ENCODE data around the gene AQP12B. TPM values are rescaled to one million over a fixed set of nuclear protein-coding genes. Genes with fewer than 3 reads are reported as not detected.

The AQP12B gene
- total RNA-seq, 1 experiment from 2014 or later: not detected

DNA sequence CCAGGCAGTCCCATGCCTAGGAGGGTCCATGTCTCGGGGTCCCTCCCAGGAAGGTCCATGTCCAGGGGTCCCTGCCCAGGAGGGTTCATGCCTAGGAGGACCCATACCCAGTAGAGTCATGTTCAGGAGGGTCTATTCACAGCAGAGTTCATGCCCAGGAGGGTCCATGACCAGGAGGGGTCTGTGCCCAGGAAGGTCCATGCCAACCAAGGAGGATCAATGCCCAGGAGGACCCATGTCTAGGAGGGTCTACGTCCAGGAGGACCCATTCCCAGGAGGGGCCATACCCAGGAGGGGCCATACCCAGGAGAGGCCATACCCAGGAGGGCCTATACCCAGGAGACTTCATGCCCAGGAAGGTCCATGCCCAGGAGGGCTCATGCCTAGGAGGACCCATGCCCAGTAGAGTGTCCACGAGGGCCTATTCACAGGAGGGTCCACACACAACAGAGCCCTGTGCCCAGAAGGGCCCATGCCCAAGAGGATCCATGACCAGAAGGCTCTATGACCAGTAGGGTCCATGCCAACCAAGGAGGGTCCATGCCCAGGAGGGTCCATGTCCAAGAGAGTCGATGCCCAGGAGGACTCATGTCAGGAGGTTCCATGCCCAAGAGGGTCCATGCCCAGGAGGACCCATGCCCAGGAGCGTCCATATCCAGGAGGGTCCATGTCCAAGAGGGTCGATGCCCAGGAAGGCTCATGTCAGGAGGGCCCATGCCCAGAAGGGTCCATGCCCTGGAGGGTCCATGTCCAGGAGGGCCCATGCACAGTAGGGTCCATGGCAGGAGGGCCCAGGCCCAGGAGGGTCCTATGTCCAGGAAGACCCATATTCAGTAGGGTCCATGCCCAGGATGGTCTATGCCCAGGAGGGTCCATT, 47.3 kb downstream of the AQP12B start:
- Histone ChIP-seq H3K4ac (ENCODE audit: low read depth, low read length) (no peak overlapping the region), H2AK5ac (ENCODE audit: insufficient read length, low read length) (no peak overlapping the region), H2BK5ac (ENCODE audit: insufficient read length, low read length) (no peak overlapping the region), H3K79me1 (ENCODE audit: insufficient read depth, low read depth, low read length, poor library complexity, severe bottlenecking) (no peaks in the 10 kb centered on the region), H3K27me3 (ENCODE audit: insufficient read depth, low read length) (no peaks in the 10 kb centered on the region; the same call in 1 of the 2 replicates), H4K5ac (ENCODE audit: insufficient read length, low read depth, low read length) (no peak overlapping the region), H3K9ac (ENCODE audit: extremely low read depth, insufficient read length, low read length) (no peak overlapping the region), H4K8ac (replicated peaks; ENCODE audit: insufficient read length, low read depth, low read length) (no peak overlapping the region), H3T11ph (ENCODE audit: low read length) (no peak overlapping the region), H2AFZ (ENCODE audit: low read length) (no peak overlapping the region), H2BK120ac (ENCODE audit: low read depth, low read length, poor library complexity, severe bottlenecking) (no peak overlapping the region), H3K27ac (ENCODE audit: insufficient read length, low read depth, low read length) (no peak overlapping the region), H3K23me2 (ENCODE audit: insufficient read length, low read depth, low read length, poor library complexity, severe bottlenecking) (no peaks in the 10 kb centered on the region), H2BK15ac (ENCODE audit: low read depth, low read length) (no peak overlapping the region), H3K4me1 (ENCODE audit: insufficient read depth, low read length) (no peaks in the 10 kb centered on the region), H3K4me2 (ENCODE audit: insufficient read depth, insufficient read length, low read length) (no peak overlapping the region), H3K56ac (ENCODE audit: insufficient read length, low read depth, low read length) (no peak overlapping the region), H3K79me2 (ENCODE audit: insufficient read depth, low read length) (no peaks in the 10 kb centered on the region), H3K18ac (ENCODE audit: insufficient read length, low read depth, low read length) (no peak overlapping the region), H2BK20ac (ENCODE audit: low read depth, low read length, poor library complexity, severe bottlenecking) (no peak overlapping the region), H4K91ac (ENCODE audit: insufficient read length, low read depth, low read length) (no peak overlapping the region), H3K23ac (ENCODE audit: insufficient read length, low read depth, low read length) (no peak overlapping the region), H2BK12ac (ENCODE audit: insufficient read length, low read depth, low read length) (no peak overlapping the region), H3K9me3 (ENCODE audit: control insufficient read depth, low read depth, low read length) (peaks cover 9% of the 10 kb centered on the region), H4K20me1 (ENCODE audit: control insufficient read depth, insufficient read depth, insufficient read length) (no peaks in the 10 kb centered on the region), H3K14ac (ENCODE audit: insufficient read depth, low read length) (no peak overlapping the region)
- TF ChIP-seq CTCF (conservative IDR thresholded peaks at IDR 0.05): no peak
- no CpG with 5 or more reads among the region's 6 CpGs for WGBS (ENCODE audit: extremely low coverage, insufficient read length, low lambda C conversion rate)
- peaks cover 0 to 16% (median 0%) of the 10 kb centered on the region in 3 experiments; a peak in 3 of 7 replicates for H3K36me3 Mint-ChIP-seq (ENCODE audit: insufficient read depth in 1 of 3, low read depth in 3 of 3)
- H3K27me3 Mint-ChIP-seq (ENCODE audit: low read depth): peaks cover 45% of the 10 kb centered on the region
- peaks cover 41 to 50% of the 10 kb centered on the region in 2 experiments for H3K9me3 Mint-ChIP-seq
- no peak overlapping the region; a peak in 1 of 7 replicates for H3K27ac Mint-ChIP-seq
- no peaks in the 10 kb centered on the region for H3K4me1 Mint-ChIP-seq
- DNase-seq: no peak
- no peak overlapping the region for H3K4me3 Mint-ChIP-seq
